Mucosa of stomach (tissue), 1 donor: Measurements from ENCODE around the gene TTLL8.

Source experiments
- H3K27me3 ChIP-seq: one replicate; pipeline ENCODE4 v1.7.0; 2013; ENCODE audit warnings: mild to moderate bottlenecking, low read length; ENCODE audit not compliant: control insufficient read depth, insufficient read depth
- H3K36me3 ChIP-seq: one replicate; pipeline ENCODE4 v1.7.0; 2013; ENCODE audit warnings: low read length; ENCODE audit not compliant: control insufficient read depth, insufficient read depth
- H3K4me1 ChIP-seq: one replicate; pipeline ENCODE4 v1.7.0; 2013; ENCODE audit warnings: mild to moderate bottlenecking, low read length; ENCODE audit not compliant: control insufficient read depth, insufficient read depth
- H3K4me3 ChIP-seq: one replicate; pipeline ENCODE4 v1.7.0; 2013; ENCODE audit warnings: low read length
- H3K9ac ChIP-seq: one replicate; pipeline ENCODE4 v1.7.0; 2013; ENCODE audit warnings: mild to moderate bottlenecking, low read length, moderate library complexity
- H3K9me3 ChIP-seq: one replicate; pipeline ENCODE4 v1.7.0; 2013; ENCODE audit warnings: mild to moderate bottlenecking, low read length, moderate library complexity; ENCODE audit not compliant: control insufficient read depth
- donor health status: Pancreatic carcinoma.

The TTLL8 gene

GRCh38 chr22:50056214-50056972 lies 1.7 kb downstream of the TTLL8 start:
- H3K9ac ChIP-seq = no peak overlapping the region
- peaks cover 48% of the 10 kb centered on the region for H3K27me3 ChIP-seq
- H3K4me3 ChIP-seq = no peak overlapping the region
- H3K9me3 ChIP-seq = no peaks in the 10 kb centered on the region
- no peaks in the 10 kb centered on the region for H3K4me1 ChIP-seq
- no peaks in the 10 kb centered on the region for H3K36me3 ChIP-seq

DNA sequence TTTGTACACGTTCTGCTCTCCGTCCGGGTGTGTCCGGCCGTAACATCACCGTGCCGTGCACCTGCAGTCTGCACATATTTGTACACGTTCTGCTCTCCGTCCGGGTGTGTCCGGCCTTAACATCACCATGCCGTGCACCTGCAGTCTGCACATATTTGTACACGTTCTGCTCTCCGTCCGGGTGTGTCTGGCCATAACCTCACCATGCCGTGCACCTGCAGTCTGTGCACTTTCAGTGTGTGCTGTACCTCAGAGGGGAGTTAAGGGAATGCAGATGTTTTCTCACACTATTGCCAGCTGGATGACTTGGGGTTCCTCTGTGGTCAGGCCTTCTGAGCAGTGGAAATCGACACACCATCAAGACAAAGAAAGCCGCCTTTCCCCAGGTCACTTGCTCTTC lies 4.2 kb downstream of the TTLL8 start:
- Histone ChIP-seq H3K9me3 (no peaks in the 10 kb centered on the region), H3K36me3 (no peaks in the 10 kb centered on the region), H3K9ac (no peak overlapping the region), H3K4me1 (no peaks in the 10 kb centered on the region), H3K27me3 (peaks cover 25% of the 10 kb centered on the region), H3K4me3 (no peak overlapping the region)

- Histone ChIP-seq H3K4me1 (no peaks in the 10 kb centered on the region), H3K4me3 (no peak overlapping the region), H3K9me3 (no peaks in the 10 kb centered on the region), H3K36me3 (no peaks in the 10 kb centered on the region), H3K9ac (no peak overlapping the region), H3K27me3 (peaks cover 8% of the 10 kb centered on the region)
Observed at GRCh38 chr22:50051930-50052329, 6.2 kb downstream of the TTLL8 start.

- H3K36me3 ChIP-seq = no peaks in the 10 kb centered on the region
- H3K9ac ChIP-seq = no peak overlapping the region
- H3K4me1 ChIP-seq = no peaks in the 10 kb centered on the region
- H3K4me3 ChIP-seq = no peak overlapping the region
- peaks cover 5% of the 10 kb centered on the region for H3K27me3 ChIP-seq
- H3K9me3 ChIP-seq = no peaks in the 10 kb centered on the region
Observed at GRCh38 chr22:50049299-50050195, 8.6 kb downstream of the TTLL8 start.

- Histone ChIP-seq H3K36me3 (no peaks in the 10 kb centered on the region), H3K4me1 (no peaks in the 10 kb centered on the region), H3K4me3 (no peak overlapping the region), H3K27me3 (peaks cover 2% of the 10 kb centered on the region), H3K9me3 (no peaks in the 10 kb centered on the region), H3K9ac (no peak overlapping the region)
Observed at GRCh38 chr22:50048836-50049235, 9.3 kb downstream of the TTLL8 start.

- Histone ChIP-seq H3K9ac (no peak overlapping the region), H3K27me3 (no peaks in the 10 kb centered on the region), H3K9me3 (no peaks in the 10 kb centered on the region), H3K4me3 (no peak overlapping the region), H3K36me3 (no peaks in the 10 kb centered on the region), H3K4me1 (no peaks in the 10 kb centered on the region)
Observed at GRCh38 chr22:50048061-50048765, 9.9 kb downstream of the TTLL8 start.

GRCh38 chr22:50047346-50047745 lies 10.8 kb downstream of the TTLL8 start:
- Histone ChIP-seq H3K9me3 (no peaks in the 10 kb centered on the region), H3K36me3 (no peaks in the 10 kb centered on the region), H3K27me3 (no peaks in the 10 kb centered on the region), H3K9ac (no peak overlapping the region), H3K4me3 (no peak overlapping the region), H3K4me1 (no peaks in the 10 kb centered on the region)

DNA sequence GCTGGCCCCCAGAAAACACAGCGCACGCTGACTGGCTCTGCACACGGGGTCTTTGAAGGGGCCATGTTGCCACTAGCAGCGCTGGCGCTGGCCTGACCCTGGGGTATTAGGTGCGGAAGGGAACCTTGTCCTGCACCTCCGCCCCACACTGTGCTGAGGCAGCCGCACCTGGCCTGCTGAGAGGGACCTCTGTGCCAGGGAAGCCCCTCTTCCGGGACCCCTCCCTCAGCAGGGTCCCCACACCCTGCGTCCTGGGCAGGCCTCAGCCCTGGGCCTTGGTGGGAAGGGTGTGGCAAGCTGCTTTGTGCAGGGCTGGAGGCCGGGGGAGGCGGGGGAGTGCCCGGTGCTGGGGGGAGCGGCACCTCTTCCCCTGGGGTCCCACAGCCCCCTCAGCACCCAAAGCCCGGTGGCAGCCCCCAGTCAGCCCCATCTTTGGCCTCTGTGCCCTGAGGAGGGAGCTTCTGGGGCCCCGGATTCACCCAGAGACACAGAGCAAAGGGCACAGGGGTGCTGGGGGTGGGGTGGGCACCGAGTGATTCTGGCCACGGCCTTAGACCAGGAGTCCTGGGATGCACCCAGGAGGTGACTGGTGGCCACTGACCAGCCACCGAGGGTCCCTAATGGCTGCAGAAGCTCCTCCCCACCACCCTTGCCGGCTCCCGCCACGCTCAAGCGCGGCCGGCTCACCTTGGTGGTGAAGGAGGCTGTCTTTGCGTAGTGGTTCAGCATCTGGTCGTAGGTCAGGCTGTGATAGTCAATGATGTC lies 11.4 kb downstream of the TTLL8 start:
- no peaks in the 10 kb centered on the region for H3K36me3 ChIP-seq
- H3K4me1 ChIP-seq = no peaks in the 10 kb centered on the region
- no peak overlapping the region for H3K4me3 ChIP-seq
- H3K9me3 ChIP-seq = no peaks in the 10 kb centered on the region
- no peaks in the 10 kb centered on the region for H3K27me3 ChIP-seq
- no peak overlapping the region for H3K9ac ChIP-seq

DNA sequence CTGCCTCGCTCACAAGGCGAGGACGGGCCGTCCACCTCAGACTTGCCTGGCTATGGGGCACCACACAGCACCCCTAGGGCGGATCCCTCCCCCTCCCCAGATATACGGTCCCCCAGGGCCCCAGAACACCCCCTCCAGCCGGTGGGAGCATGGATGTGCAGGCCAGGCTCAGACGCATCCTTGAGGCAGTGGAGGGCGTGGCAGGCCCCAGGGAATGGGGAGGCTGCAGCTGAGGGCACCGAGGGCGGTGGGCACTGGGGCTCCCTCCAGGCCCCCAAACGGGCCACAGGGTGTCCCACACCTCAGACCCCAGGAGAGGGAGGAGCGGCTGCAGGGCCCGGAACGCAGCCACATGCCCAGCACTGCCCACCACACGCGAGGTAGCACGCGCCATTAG lies 12.1 kb downstream of the TTLL8 start:
- no peaks in the 10 kb centered on the region for H3K36me3 ChIP-seq
- H3K4me1 ChIP-seq = no peaks in the 10 kb centered on the region
- H3K9ac ChIP-seq = no peak overlapping the region
- no peaks in the 10 kb centered on the region for H3K27me3 ChIP-seq
- no peaks in the 10 kb centered on the region for H3K9me3 ChIP-seq
- no peak overlapping the region for H3K4me3 ChIP-seq

GRCh38 chr22:50045211-50046018 lies 12.7 kb downstream of the TTLL8 start:
- no peak overlapping the region for H3K4me3 ChIP-seq
- H3K27me3 ChIP-seq = no peaks in the 10 kb centered on the region
- no peak overlapping the region for H3K9ac ChIP-seq
- H3K36me3 ChIP-seq = no peaks in the 10 kb centered on the region
- no peaks in the 10 kb centered on the region for H3K9me3 ChIP-seq
- H3K4me1 ChIP-seq = no peaks in the 10 kb centered on the region
